Measurements from ENCODE around the gene WDFY4.

The WDFY4 gene

GRCh38 chr10:48797830-48798229, 113.2 kb downstream of the WDFY4 start:
- H2AK5ac ChIP-seq (ENCODE audit: low read depth, low read length) = no peak overlapping the region
- H3K4me2 ChIP-seq (ENCODE audit: insufficient read depth, low read length, poor library complexity, severe bottlenecking) = no peak overlapping the region
- peaks cover 0 to 2% of the 10 kb centered on the region in 2 donors for H3K4me1 ChIP-seq (ENCODE audit: control insufficient read depth in 2 of 2, insufficient read depth in 1 of 2, low read depth in 1 of 2, low read length in 2 of 2)
- no peak overlapping the region for H2BK12ac ChIP-seq (ENCODE audit: low read length)
- H3K18ac ChIP-seq (ENCODE audit: low read length) = no peak overlapping the region
- no peak overlapping the region for H3K4ac ChIP-seq (ENCODE audit: low read length)
- no peak overlapping the region for H2BK15ac ChIP-seq (ENCODE audit: low read length)
- no peaks in the 10 kb centered on the region for H3K79me1 ChIP-seq (ENCODE audit: low read depth, low read length)
- no peaks in the 10 kb centered on the region for H3K9me3 ChIP-seq (replicated peaks in 1 of 2; ENCODE audit: control insufficient read depth in 2 of 2, insufficient read depth in 1 of 2, low read depth in 1 of 2, low read length in 2 of 2)
- no peak overlapping the region for H3K23ac ChIP-seq (ENCODE audit: low read depth, low read length, poor library complexity)
- no peak for DNase-seq (ENCODE audit: low spot score)
- H3K36me3 ChIP-seq (replicated peaks in 1 of 2; ENCODE audit: control insufficient read depth in 2 of 2, insufficient read depth in 2 of 2, low read length in 2 of 2) = no peaks in the 10 kb centered on the region
- H2AFZ ChIP-seq (ENCODE audit: low read length) = no peak overlapping the region
- no peak overlapping the region for H4K91ac ChIP-seq (ENCODE audit: low read depth, low read length, poor library complexity)
- H3K27me3 ChIP-seq (ENCODE audit: control insufficient read depth in 3 of 3, insufficient read depth in 3 of 3, low read depth in 1 of 3, low read length in 3 of 3) = peaks cover 0 to 3% (median 0%) of the 10 kb centered on the region in 3 experiments
- WGBS, 2 donors (ENCODE audit: extremely low coverage in 2 of 2, insufficient read length in 2 of 2, insufficient replicate concordance in 1 of 2) = no CpG with 5 or more reads among the region's 4 CpGs
- no peak overlapping the region for H3K14ac ChIP-seq (ENCODE audit: low read length)
- no peak overlapping the region for H2BK5ac ChIP-seq (ENCODE audit: low read length)
- H3K4me3 ChIP-seq (ENCODE audit: low read length in 2 of 2) = no peak overlapping the region
- H3K9ac ChIP-seq (ENCODE audit: low read depth, low read length, poor library complexity) = no peak overlapping the region
- no peak overlapping the region for H2BK120ac ChIP-seq (ENCODE audit: low read depth, low read length)
- H3K27ac ChIP-seq (replicated peaks; ENCODE audit: low read length) = no peak overlapping the region
- no peak overlapping the region for H4K8ac ChIP-seq (ENCODE audit: low read depth, low read length)

GRCh38 chr10:48798481-48799254, 114.0 kb downstream of the WDFY4 start:
- Histone ChIP-seq H4K91ac (ENCODE audit: low read depth, low read length, poor library complexity) (no peak overlapping the region), H2BK5ac (ENCODE audit: low read length) (no peak overlapping the region), H3K79me1 (ENCODE audit: low read depth, low read length) (no peaks in the 10 kb centered on the region), H3K36me3 (replicated peaks in 1 of 2; ENCODE audit: control insufficient read depth in 2 of 2, insufficient read depth in 2 of 2, low read length in 2 of 2) (no peaks in the 10 kb centered on the region), H2AK5ac (ENCODE audit: low read depth, low read length) (no peak overlapping the region), H2BK120ac (ENCODE audit: low read depth, low read length) (no peak overlapping the region), H3K4me2 (ENCODE audit: insufficient read depth, low read length, poor library complexity, severe bottlenecking) (no peak overlapping the region), H2BK15ac (ENCODE audit: low read length) (no peak overlapping the region), H3K27me3 (ENCODE audit: control insufficient read depth in 3 of 3, insufficient read depth in 3 of 3, low read depth in 1 of 3, low read length in 3 of 3) (peaks cover 0 to 3% (median 0%) of the 10 kb centered on the region in 3 experiments), H2AFZ (ENCODE audit: low read length) (no peak overlapping the region), H2BK12ac (ENCODE audit: low read length) (no peak overlapping the region), H3K23ac (ENCODE audit: low read depth, low read length, poor library complexity) (no peak overlapping the region), H4K8ac (ENCODE audit: low read depth, low read length) (no peak overlapping the region), H3K4ac (ENCODE audit: low read length) (no peak overlapping the region), H3K27ac (replicated peaks; ENCODE audit: low read length) (no peak overlapping the region), H3K18ac (ENCODE audit: low read length) (no peak overlapping the region), H3K4me1 (ENCODE audit: control insufficient read depth in 2 of 2, insufficient read depth in 1 of 2, low read depth in 1 of 2, low read length in 2 of 2) (peaks cover 0 to 2% of the 10 kb centered on the region in 2 donors), H3K14ac (ENCODE audit: low read length) (no peak overlapping the region), H3K9me3 (replicated peaks in 1 of 2; ENCODE audit: control insufficient read depth in 2 of 2, insufficient read depth in 1 of 2, low read depth in 1 of 2, low read length in 2 of 2) (no peaks in the 10 kb centered on the region), H3K4me3 (ENCODE audit: low read length in 2 of 2) (no peak overlapping the region), H3K9ac (ENCODE audit: low read depth, low read length, poor library complexity) (no peak overlapping the region)
- no peak for DNase-seq (ENCODE audit: low spot score)
- no CpG with 5 or more reads among the region's 5 CpGs for WGBS, 2 donors (ENCODE audit: extremely low coverage in 2 of 2, insufficient read length in 2 of 2, insufficient replicate concordance in 1 of 2)

GRCh38 chr10:48799341-48800006, 114.8 kb downstream of the WDFY4 start:
- H2BK5ac ChIP-seq (ENCODE audit: low read length) = no peak overlapping the region
- no peak overlapping the region for H2BK15ac ChIP-seq (ENCODE audit: low read length)
- no CpG with 5 or more reads among the region's 17 CpGs for WGBS, 2 donors (ENCODE audit: extremely low coverage in 2 of 2, insufficient read length in 2 of 2, insufficient replicate concordance in 1 of 2)
- no peak overlapping the region for H4K8ac ChIP-seq (ENCODE audit: low read depth, low read length)
- H3K79me1 ChIP-seq (ENCODE audit: low read depth, low read length) = no peaks in the 10 kb centered on the region
- no peaks in the 10 kb centered on the region for H3K9me3 ChIP-seq (replicated peaks in 1 of 2; ENCODE audit: control insufficient read depth in 2 of 2, insufficient read depth in 1 of 2, low read depth in 1 of 2, low read length in 2 of 2)
- H3K4me1 ChIP-seq (ENCODE audit: control insufficient read depth in 2 of 2, insufficient read depth in 1 of 2, low read depth in 1 of 2, low read length in 2 of 2) = peaks cover 0 to 6% of the 10 kb centered on the region in 2 donors
- no peak overlapping the region for H2BK120ac ChIP-seq (ENCODE audit: low read depth, low read length)
- H3K27ac ChIP-seq (replicated peaks; ENCODE audit: low read length) = no peak overlapping the region
- no peak overlapping the region for H3K9ac ChIP-seq (ENCODE audit: low read depth, low read length, poor library complexity)
- no peak overlapping the region for H4K91ac ChIP-seq (ENCODE audit: low read depth, low read length, poor library complexity)
- H2AFZ ChIP-seq (ENCODE audit: low read length) = no peak overlapping the region
- H2BK12ac ChIP-seq (ENCODE audit: low read length) = no peak overlapping the region
- H3K27me3 ChIP-seq (ENCODE audit: control insufficient read depth in 3 of 3, insufficient read depth in 3 of 3, low read depth in 1 of 3, low read length in 3 of 3) = peaks cover 0 to 3% (median 0%) of the 10 kb centered on the region in 3 experiments
- no peak overlapping the region for H3K14ac ChIP-seq (ENCODE audit: low read length)
- no peak for DNase-seq (ENCODE audit: low spot score)
- H3K4ac ChIP-seq (ENCODE audit: low read length) = no peak overlapping the region
- H3K18ac ChIP-seq (ENCODE audit: low read length) = no peak overlapping the region
- H3K4me2 ChIP-seq (ENCODE audit: insufficient read depth, low read length, poor library complexity, severe bottlenecking) = no peak overlapping the region
- no peak overlapping the region for H3K4me3 ChIP-seq (ENCODE audit: low read length in 2 of 2)
- H2AK5ac ChIP-seq (ENCODE audit: low read depth, low read length) = no peak overlapping the region
- H3K23ac ChIP-seq (ENCODE audit: low read depth, low read length, poor library complexity) = no peak overlapping the region
- H3K36me3 ChIP-seq (replicated peaks in 1 of 2; ENCODE audit: control insufficient read depth in 2 of 2, insufficient read depth in 2 of 2, low read length in 2 of 2) = no peaks in the 10 kb centered on the region

- no peak overlapping the region for H2BK5ac ChIP-seq (ENCODE audit: low read length)
- H2BK120ac ChIP-seq (ENCODE audit: low read depth, low read length) = no peak overlapping the region
- no peak overlapping the region for H3K27ac ChIP-seq (replicated peaks; ENCODE audit: low read length)
- H2AK5ac ChIP-seq (ENCODE audit: low read depth, low read length) = no peak overlapping the region
- no peak overlapping the region for H4K8ac ChIP-seq (ENCODE audit: low read depth, low read length)
- H3K36me3 ChIP-seq (replicated peaks in 1 of 2; ENCODE audit: control insufficient read depth in 2 of 2, insufficient read depth in 2 of 2, low read length in 2 of 2) = no peaks in the 10 kb centered on the region
- no peak overlapping the region for H3K4me2 ChIP-seq (ENCODE audit: insufficient read depth, low read length, poor library complexity, severe bottlenecking)
- no peak overlapping the region for H3K18ac ChIP-seq (ENCODE audit: low read length)
- no CpG with 5 or more reads among the region's 12 CpGs for WGBS, 2 donors (ENCODE audit: extremely low coverage in 2 of 2, insufficient read length in 2 of 2, insufficient replicate concordance in 1 of 2)
- H3K4me1 ChIP-seq (ENCODE audit: control insufficient read depth in 2 of 2, insufficient read depth in 1 of 2, low read depth in 1 of 2, low read length in 2 of 2) = peaks cover 0 to 6% of the 10 kb centered on the region in 2 donors
- no peak overlapping the region for H2AFZ ChIP-seq (ENCODE audit: low read length)
- no peak overlapping the region for H3K4ac ChIP-seq (ENCODE audit: low read length)
- H4K91ac ChIP-seq (ENCODE audit: low read depth, low read length, poor library complexity) = no peak overlapping the region
- peaks cover 0 to 3% (median 0%) of the 10 kb centered on the region in 3 experiments for H3K27me3 ChIP-seq (ENCODE audit: control insufficient read depth in 3 of 3, insufficient read depth in 3 of 3, low read depth in 1 of 3, low read length in 3 of 3)
- no peak overlapping the region for H2BK15ac ChIP-seq (ENCODE audit: low read length)
- no peak overlapping the region for H2BK12ac ChIP-seq (ENCODE audit: low read length)
- no peak overlapping the region for H3K9ac ChIP-seq (ENCODE audit: low read depth, low read length, poor library complexity)
- no peak for DNase-seq (ENCODE audit: low spot score)
- no peaks in the 10 kb centered on the region for H3K79me1 ChIP-seq (ENCODE audit: low read depth, low read length)
- H3K14ac ChIP-seq (ENCODE audit: low read length) = no peak overlapping the region
- H3K9me3 ChIP-seq (replicated peaks in 1 of 2; ENCODE audit: control insufficient read depth in 2 of 2, insufficient read depth in 1 of 2, low read depth in 1 of 2, low read length in 2 of 2) = no peaks in the 10 kb centered on the region
- H3K4me3 ChIP-seq (ENCODE audit: low read length in 2 of 2) = no peak overlapping the region
- no peak overlapping the region for H3K23ac ChIP-seq (ENCODE audit: low read depth, low read length, poor library complexity)
Measured at GRCh38 chr10:48800007-48800675, 115.5 kb downstream of the WDFY4 start.
